Activated T-cell treated with anti-CD3 and anti-CD28 coated beads for 4 hours (primary cell): Measurements from ENCODE around the gene DLG2.
"Not testable (repeated sequence)": the region's sequence is repeated elsewhere in the genome, so short reads cannot be mapped to it uniquely, and the experiment has no call there.

Experiments
- DNase-seq: peaks from one replicate; pipeline ENCODE4 v3.0.0-alpha.2; 2020

DLG2 gene

DNA sequence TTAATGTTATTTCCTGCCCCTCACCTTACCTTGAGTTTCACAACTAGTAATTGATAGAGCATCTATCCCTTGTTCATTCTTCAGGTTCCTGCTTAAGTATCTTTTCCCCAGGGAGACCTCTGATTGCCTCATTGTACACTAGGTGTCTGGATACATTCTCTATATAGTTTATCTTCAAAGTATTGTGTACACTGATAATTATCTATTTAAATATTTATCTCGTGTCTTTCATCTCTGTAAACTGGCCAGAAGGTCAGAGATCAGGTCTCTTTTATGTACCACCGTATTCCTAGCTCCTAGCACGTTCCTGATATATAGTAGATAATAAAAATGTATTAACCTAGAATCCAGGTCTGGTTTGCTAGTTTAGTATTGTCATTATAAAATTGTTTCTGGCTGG is 7.6 kb upstream of the DLG2 start:
- no peak for DNase-seq

DNA sequence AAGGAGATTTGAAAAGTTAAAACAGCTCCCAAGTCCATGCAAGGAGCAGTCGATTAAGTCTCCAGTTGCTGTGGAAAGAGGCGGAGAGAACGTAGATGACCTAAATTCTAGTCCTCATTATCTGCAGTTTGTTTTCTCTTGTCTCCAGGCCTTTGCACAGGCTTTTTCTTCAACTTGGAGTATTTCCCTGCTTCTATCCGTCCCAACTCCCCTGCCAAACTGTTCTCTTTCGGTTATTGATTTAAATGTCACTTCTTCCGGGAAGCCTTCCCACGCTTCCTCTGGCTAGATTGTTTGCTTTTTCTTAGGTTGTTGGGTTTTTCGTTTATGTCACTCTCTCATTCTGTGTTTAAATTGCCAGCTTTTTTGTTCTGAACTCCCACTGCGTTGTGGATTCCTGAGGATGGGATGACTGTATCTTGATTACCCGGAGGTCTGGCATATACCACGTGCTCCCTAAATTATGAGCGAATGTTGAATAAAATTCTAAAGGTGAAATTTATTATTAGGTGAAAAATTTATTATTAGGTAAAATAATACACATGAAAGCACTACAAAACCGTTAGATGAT is 1.7 kb upstream of the DLG2 start:
- peak; percentile 52 for DNase-seq

DNA sequence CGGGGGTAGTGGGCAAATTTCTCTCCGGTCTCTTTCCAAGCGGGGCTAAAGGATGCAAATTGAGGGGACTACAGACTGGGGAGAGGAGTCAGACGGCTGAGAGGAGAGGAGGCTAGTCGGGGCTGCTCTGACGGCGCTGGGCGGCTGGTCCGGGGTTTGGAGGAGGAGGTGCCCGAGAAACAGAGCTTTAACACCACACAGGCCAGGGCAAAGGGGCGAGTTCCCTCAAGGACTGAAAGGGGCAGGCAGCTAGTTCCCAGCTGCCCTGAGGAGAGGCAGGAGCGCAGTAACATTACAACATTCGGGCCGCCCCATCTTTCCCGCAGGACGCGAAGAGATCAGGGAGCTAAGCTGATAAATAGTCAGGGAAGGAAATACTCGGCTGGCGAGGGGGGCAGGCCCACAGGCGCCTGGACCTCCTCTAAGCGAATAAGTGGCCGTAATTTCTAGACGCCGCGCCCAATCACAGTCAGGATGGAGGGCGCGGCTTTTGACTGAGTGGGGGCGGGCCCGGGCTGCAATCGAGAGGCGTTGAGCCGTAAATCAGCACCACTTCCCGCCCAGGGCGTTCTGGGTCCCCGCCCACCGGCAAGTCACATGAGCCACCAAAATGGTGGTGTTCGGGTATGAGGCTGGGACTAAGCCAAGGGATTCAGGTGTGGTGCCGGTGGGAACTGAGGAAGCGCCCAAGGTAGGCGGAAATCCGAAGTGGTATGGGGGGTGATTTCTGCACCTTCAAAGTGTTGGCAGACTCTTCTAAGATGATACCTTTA is 1.0 kb upstream of the DLG2 start, which contains the start of gene TMEM126B:
TMEM126B (plus strand) TSS at position 596 of the 773 bp plus-strand sequence; CDS start at position 611, 15 bp downstream.
- peak; percentile 94 for DNase-seq

- DNase-seq, result no peak
These were observed 648 bp downstream of the DLG2 start for GRCh38 chr11:85626496-85626895.

DNA sequence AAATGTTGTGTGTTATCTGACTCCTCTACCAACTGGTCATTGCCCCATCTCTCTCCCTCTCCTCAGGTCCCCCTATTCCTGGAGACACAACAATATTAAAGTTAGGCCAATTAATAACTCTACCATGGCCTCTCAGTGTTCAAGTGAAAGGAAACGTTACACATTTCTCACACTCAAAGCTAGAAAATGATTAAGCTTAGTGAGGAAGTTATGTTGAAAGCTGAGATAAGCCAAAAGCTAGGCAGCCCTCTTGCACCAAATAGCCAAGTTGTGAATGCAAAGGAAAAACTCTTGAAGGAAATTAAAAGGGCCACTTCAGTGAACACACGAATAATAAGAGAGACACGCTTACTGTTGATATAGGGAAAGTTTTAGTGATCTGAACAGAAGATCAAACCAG is 6.9 kb downstream of the DLG2 start:
- DNase-seq, result no peak

GRCh38 chr11:85619499-85619898 is 7.6 kb downstream of the DLG2 start:
- DNase-seq, result no peak

GRCh38 chr11:85611643-85612042 is 15.5 kb downstream of the DLG2 start:
- not testable (repeated sequence) for DNase-seq

DNA sequence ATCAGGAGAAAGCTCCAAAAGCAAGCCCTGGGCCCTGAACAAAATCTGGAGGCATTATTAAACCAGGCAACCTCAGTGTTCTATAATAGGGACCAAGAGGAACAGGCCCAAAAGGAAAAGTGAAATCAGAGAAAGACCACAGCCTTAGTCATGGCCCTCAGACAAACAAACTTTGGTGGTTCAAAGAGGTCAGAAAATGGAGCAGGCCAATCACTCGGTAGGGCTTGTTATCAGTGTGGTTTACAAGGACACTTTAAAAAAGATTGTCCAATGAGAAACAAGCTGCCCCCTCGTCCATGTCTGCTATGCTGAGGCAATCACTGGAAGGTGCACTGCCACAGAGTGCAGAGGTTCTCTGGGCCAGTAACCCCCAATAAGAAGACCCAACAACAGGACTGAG is 17.9 kb downstream of the DLG2 start:
- not testable (repeated sequence) for DNase-seq

- not testable (repeated sequence) for DNase-seq
These were observed 18.5 kb downstream of the DLG2 start for GRCh38 chr11:85608621-85609020.

DNA sequence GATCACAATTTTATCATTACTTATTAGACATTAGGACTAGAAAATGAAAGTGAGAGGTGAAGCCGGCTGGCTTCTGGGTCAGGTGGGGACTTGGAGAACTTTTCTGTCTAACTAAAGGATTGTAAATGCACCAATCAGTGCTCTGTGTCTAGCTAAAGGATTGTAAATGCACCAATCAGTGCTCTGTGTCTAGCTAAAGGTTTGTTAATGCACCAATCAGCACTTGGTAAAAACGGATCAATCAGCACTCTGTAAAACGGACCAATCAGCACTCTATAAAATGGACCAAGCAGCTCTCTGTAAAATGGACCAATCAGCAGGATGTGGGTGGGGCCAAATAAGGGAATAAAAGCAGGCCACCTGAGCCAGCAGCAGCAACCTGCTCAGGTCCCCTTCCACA is 20.9 kb downstream of the DLG2 start:
- DNase-seq, result not testable (repeated sequence)

DNA sequence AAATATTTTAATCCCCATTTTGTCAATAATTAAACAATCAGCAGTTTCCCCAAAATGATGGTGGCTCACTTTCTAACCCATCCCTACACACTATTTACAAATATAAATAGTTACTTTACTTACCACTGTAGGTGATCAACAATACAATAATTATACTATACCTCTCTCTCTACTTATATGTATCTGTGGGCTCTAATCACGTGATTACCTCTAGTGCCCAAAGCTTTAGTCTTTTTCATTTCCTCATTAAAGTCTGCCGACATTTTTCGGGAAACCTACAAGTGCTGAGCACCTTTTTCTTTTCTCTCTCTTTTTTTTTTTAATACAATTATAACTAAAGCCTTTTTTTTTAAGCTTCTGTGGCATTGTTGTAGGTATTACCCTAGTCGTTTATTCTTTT is 23.9 kb downstream of the DLG2 start:
- no peak for DNase-seq

DNA sequence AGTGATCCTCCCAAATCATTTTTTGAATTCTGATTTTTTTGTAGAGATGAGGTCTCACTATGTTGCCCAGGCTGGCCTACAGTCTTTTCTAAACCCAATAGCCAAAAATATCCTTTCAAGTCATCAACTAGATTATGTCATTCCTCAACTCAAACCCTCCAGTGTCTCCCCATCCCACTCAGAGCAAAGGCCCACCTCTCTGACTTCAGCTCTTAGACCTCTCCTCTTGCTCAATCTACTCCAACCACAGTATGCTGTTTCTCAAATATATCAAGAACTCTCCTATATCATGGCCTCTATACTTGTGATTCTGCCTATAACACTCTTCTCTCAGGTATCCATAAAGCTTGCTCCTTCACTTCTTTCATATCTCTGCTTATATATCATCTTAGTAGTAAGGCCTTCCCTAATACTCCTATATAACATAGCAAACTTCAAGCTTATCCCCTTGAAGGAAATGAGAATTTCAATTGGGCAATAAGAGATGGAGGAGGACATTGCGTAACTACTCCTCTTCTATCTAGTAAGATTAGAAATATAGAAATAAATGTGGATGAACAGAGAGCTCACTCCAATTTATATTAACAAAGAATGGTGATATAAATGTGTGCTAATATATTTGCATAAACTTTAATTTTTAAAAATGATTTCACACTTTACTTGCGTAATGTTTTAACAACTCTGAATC is 24.5 kb downstream of the DLG2 start:
- DNase-seq, result no peak

DNA sequence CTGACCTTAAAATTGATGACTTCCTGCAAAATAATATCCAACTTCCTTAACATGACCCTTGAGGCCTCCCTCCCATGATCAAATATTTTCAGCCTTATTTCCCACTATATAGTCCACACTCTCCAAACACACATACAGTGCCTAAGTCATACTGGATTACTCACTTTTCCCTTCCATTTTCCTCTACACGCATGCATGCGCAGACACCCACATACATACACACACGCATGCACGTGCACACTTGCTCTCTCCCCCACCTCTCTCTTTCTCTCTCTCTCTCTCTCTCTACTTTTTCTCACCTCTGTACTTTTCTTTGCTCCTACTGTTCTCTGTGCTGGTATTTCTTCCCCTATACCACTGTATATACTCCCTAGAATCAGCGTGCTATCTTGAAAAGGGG is 28.1 kb downstream of the DLG2 start:
- no peak for DNase-seq

GRCh38 chr11:85596886-85597285 is 30.3 kb downstream of the DLG2 start:
- no peak for DNase-seq

- no peak for DNase-seq
These were observed 31.8 kb downstream of the DLG2 start for GRCh38 chr11:85595285-85595884.

GRCh38 chr11:85590848-85591483 is 36.2 kb downstream of the DLG2 start:
- DNase-seq, result no peak

DNA sequence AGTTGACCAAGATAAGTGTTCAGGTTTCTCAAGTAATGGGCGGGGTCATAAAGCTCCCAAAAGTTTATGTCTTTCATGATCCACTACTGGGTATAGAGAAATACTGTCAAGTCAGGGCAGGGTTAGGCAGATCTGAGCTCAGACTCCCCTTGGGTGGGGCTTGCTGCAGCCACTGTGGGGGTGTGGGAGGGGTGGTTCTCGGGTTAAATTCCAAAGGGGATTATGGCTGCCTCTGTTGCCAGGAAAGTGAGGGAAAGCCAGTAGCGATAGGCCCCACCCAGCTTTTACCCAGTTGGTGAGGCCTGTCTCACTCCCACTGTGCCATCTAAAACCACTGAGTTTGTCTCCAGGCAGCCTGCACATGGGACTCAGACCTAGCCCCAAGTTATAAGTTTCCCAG is 37.8 kb downstream of the DLG2 start:
- DNase-seq, result no peak

DNA sequence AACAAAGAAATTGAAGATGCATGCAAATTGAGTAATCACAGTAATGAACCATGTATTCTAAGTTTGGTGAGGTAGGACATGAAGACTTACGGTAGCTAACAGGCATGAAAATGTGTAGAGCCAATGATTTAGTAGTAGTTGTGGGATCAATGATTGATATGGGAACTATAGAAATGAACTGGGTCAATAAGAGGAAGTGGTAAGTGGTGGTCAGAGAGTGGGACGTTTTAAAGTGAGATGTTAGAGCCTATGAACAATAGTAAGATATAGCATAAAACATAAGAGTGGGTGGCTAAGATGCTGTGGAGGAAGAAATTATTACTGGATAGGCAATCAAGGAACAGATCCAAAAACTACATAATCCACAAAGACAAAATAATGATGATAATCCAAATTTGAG is 45.0 kb downstream of the DLG2 start:
- no peak for DNase-seq

DNA sequence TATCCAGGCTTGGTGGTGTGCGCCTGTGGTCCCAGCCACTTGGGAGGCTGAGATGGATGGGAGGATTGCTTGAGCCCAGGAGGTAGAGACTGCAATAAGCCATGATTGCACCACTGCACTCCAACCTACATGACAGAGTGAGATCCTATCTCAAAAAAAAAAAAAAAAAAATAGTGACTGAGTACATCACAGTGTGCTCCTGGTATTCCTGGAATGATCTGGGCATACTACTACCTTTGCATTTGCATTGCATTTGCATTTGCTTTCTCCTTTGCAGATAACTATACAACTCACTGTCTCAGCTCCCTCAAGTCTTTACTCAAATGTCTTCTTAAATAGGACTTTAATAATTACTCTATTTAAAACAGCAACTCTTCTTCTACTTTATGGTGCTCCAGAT is 51.8 kb downstream of the DLG2 start:
- DNase-seq, result no peak

GRCh38 chr11:85572056-85572455 is 55.1 kb downstream of the DLG2 start:
- DNase-seq, result no peak

GRCh38 chr11:85569525-85569924 is 57.6 kb downstream of the DLG2 start:
- DNase-seq, result no peak

GRCh38 chr11:85558411-85558810 is 68.7 kb downstream of the DLG2 start:
- no peak for DNase-seq

DNA sequence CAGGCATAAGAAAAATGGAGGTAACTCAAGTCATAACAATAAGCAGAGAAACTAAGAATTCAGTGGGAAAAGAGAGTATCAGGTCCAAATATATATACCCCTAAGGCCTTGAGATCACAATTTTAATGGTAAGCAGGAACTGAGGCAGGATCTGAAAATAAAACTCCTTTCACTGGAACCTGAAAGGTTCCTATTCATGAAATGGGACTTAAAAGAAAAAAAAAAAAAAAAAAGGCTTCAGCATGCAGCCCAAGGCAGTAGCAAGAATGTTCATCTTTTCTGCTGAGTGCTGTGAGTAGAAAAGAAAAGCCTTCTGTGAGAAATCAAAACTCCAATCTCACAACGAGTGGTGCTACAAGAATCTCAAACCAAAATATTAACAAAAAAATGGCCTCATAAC is 75.3 kb downstream of the DLG2 start:
- DNase-seq, result no peak
